ENCODE data around the gene BASP1. TPM values are rescaled to one million over a fixed set of nuclear protein-coding genes. Genes with fewer than 3 reads are reported as not detected.

BASP1 gene
- total and polyA plus RNA-seq, 2 donors from 2014 or later, result 5.1 to 12.5 TPM

- no peak overlapping the region for H3K4me3 ChIP-seq (ENCODE audit: low read length in 3 of 3)
- no peak overlapping the region for H3K9ac ChIP-seq (ENCODE audit: low read length in 3 of 3)
- H3K36me3 ChIP-seq (ENCODE audit: control insufficient read depth in 2 of 3, insufficient read depth in 3 of 3, low read length in 3 of 3), result no peaks in the 10 kb centered on the region
- no peak overlapping the region for H3K27ac ChIP-seq (ENCODE audit: low read depth in 2 of 2, low read length in 2 of 2)
- H3K4me1 ChIP-seq (ENCODE audit: control insufficient read depth in 2 of 3, insufficient read depth in 2 of 3, low read depth in 1 of 3, low read length in 3 of 3), result peaks cover 0 to 6% (median 0%) of the 10 kb centered on the region in 3 donors
- no peaks in the 10 kb centered on the region for H3K9me3 ChIP-seq (ENCODE audit: control insufficient read depth in 2 of 3, insufficient read depth in 1 of 3, low read length in 3 of 3)
- TF ChIP-seq CTCF (IDR thresholded peaks at IDR 0.05; ENCODE audit: borderline replicate concordance, extremely low read depth, insufficient read depth), result no peak
- DNase-seq (no peak), FAIRE-seq (no peak)
- intact Hi-C loops (cut with DNase I), result loop anchor here (5.0 kb wide), 1 partner anchor 400 kb away; no protein-coding TSS in a partner anchor
- no peaks in the 10 kb centered on the region for H3K27me3 ChIP-seq (ENCODE audit: control insufficient read depth, insufficient read depth, low read length)
These were observed 29.7 kb upstream of the BASP1 start for GRCh38 chr5:17187786-17188170.

GRCh38 chr5:17189381-17190036, 27.9 kb upstream of the BASP1 start:
- H3K27ac ChIP-seq (ENCODE audit: low read depth in 2 of 2, low read length in 2 of 2), result no peak overlapping the region
- TF ChIP-seq CTCF (IDR thresholded peaks at IDR 0.05; ENCODE audit: borderline replicate concordance, extremely low read depth, insufficient read depth), result peak; percentile 65
- H3K9ac ChIP-seq (ENCODE audit: low read length in 3 of 3), result no peak overlapping the region
- H3K9me3 ChIP-seq (ENCODE audit: control insufficient read depth in 2 of 3, insufficient read depth in 1 of 3, low read length in 3 of 3), result no peaks in the 10 kb centered on the region
- H3K4me1 ChIP-seq (ENCODE audit: control insufficient read depth in 2 of 3, insufficient read depth in 2 of 3, low read depth in 1 of 3, low read length in 3 of 3), result peaks cover 0 to 6% (median 0%) of the 10 kb centered on the region in 3 donors
- intact Hi-C loops (cut with DNase I), result loop anchor here (5.0 kb wide), 1 partner anchor 402 kb away; no protein-coding TSS in a partner anchor
- no peak overlapping the region for H3K4me3 ChIP-seq (ENCODE audit: low read length in 3 of 3)
- FAIRE-seq (no peak), DNase-seq (peak; percentile 79 to 90 (median 83))
- H3K27me3 ChIP-seq (ENCODE audit: control insufficient read depth, insufficient read depth, low read length), result no peaks in the 10 kb centered on the region
- no peaks in the 10 kb centered on the region for H3K36me3 ChIP-seq (ENCODE audit: control insufficient read depth in 2 of 3, insufficient read depth in 3 of 3, low read length in 3 of 3)

- Histone ChIP-seq H3K27ac (ENCODE audit: low read depth in 2 of 2, low read length in 2 of 2) (no peak overlapping the region), H3K9me3 (ENCODE audit: control insufficient read depth in 2 of 3, insufficient read depth in 1 of 3, low read length in 3 of 3) (no peaks in the 10 kb centered on the region), H3K36me3 (ENCODE audit: control insufficient read depth in 2 of 3, insufficient read depth in 3 of 3, low read length in 3 of 3) (no peaks in the 10 kb centered on the region), H3K27me3 (ENCODE audit: control insufficient read depth, insufficient read depth, low read length) (no peaks in the 10 kb centered on the region), H3K4me3 (ENCODE audit: low read length in 3 of 3) (no peak overlapping the region), H3K4me1 (ENCODE audit: control insufficient read depth in 2 of 3, insufficient read depth in 2 of 3, low read depth in 1 of 3, low read length in 3 of 3) (peaks cover 0 to 6% (median 0%) of the 10 kb centered on the region in 3 donors), H3K9ac (ENCODE audit: low read length in 3 of 3) (no peak overlapping the region)
- peak; percentile 56 for FAIRE-seq
- TF ChIP-seq CTCF (IDR thresholded peaks at IDR 0.05; ENCODE audit: borderline replicate concordance, extremely low read depth, insufficient read depth), result peak; percentile 70
- intact Hi-C loops (cut with DNase I), result no loop called here
- DNase-seq, result peak in 3 of 5 donors; percentile 37 to 83 (median 82)
These were observed 27.1 kb upstream of the BASP1 start for GRCh38 chr5:17190242-17190778.

Measured in kidney (tissue), 14 donors.